H1 (cell line): ENCODE measurements around the gene ALOX5AP. TPM values are rescaled to one million over a fixed set of nuclear protein-coding genes. Genes with fewer than 3 reads are reported as not detected.

Experiments
- CTCF ChIA-PET: fragments of 300-600 bp; sonication (Branson Sonifier 250); formaldehyde crosslinking; loops from one replicate; lab custom pipeline; 2021; ENCODE audit not compliant: partially characterized antibody; lab: Charles Lee
- POLR2A ChIA-PET: fragments of 300-600 bp; sonication (Branson Sonifier 250); formaldehyde crosslinking; loops from one replicate; lab custom pipeline; 2021; ENCODE audit warnings: inconsistent platforms; ENCODE audit not compliant: partially characterized antibody; lab: Charles Lee
- DNase-seq, 2 experiments: peaks; one replicate each; pipeline versions ENCODE4 v3.0.0 to v3.0.0-alpha.2; 2010 to 2022; ENCODE audit warnings: low spot score in 2 of 2, low read depth in 1 of 2, mixed read lengths in 1 of 2
- FAIRE-seq: peaks from 2 replicates; lab custom pipeline; 2011; peaks lifted over from hg19 to GRCh38; lab: Jason Lieb, UNC
- H2AFZ ChIP-seq: 2 replicates; pipeline ENCODE4 v1.8.1; 2012; ENCODE audit warnings: low read length, inconsistent platforms
- H2AK5ac ChIP-seq: 2 replicates; pipeline ENCODE4 v1.6.1; 2013; ENCODE audit warnings: low read depth, low read length
- H2BK120ac ChIP-seq: replicated peaks from 2 replicates; pipeline ENCODE3; 2013; ENCODE audit warnings: low read depth, low read length, inconsistent platforms
- H2BK12ac ChIP-seq: 2 replicates; pipeline ENCODE4 v1.6.1; 2013; ENCODE audit warnings: low read depth, low read length
- H2BK15ac ChIP-seq: 2 replicates; pipeline ENCODE4 v1.6.1; 2013; ENCODE audit warnings: low read length
- H2BK20ac ChIP-seq: 2 replicates; pipeline ENCODE4 v1.6.1; 2013; ENCODE audit warnings: low read length
- H2BK5ac ChIP-seq: 2 replicates; pipeline ENCODE4 v1.6.1; 2013; ENCODE audit warnings: low read depth, low read length
- H3K14ac ChIP-seq: 2 replicates; pipeline ENCODE4 v1.6.1; 2013; ENCODE audit warnings: inconsistent platforms; ENCODE audit not compliant: insufficient read length
- H3K18ac ChIP-seq: 2 replicates; pipeline ENCODE4 v1.6.1; 2013; ENCODE audit warnings: low read length; ENCODE audit errors: extremely low read depth
- H3K23ac ChIP-seq: 2 replicates; pipeline ENCODE4 v1.6.1; 2013; ENCODE audit warnings: inconsistent platforms; ENCODE audit not compliant: insufficient read length
- H3K23me2 ChIP-seq: 2 replicates; pipeline ENCODE4 v1.6.1; 2013; ENCODE audit warnings: low read depth, low read length
- H3K27ac ChIP-seq: 2 replicates; pipeline ENCODE4 v1.6.1; 2011; ENCODE audit warnings: low read depth, low read length, inconsistent platforms
- H3K27me3 ChIP-seq, 4 experiments: replicated peaks in 1 of 4; 1 replicate in 1 of 4; 2 replicates in 3 of 4; pipeline versions ENCODE4 v1.6.1 to v1.8.1; 2011 to 2013; ENCODE audit warnings: low read length in 3 of 4, mild to moderate bottlenecking in 3 of 4, inconsistent platforms in 2 of 4, mixed read lengths in 2 of 4, moderate library complexity in 1 of 4; ENCODE audit not compliant: control insufficient read depth in 3 of 4, insufficient read depth in 3 of 4; ENCODE audit errors: extremely low read depth in 1 of 4
- H3K36me3 ChIP-seq, 4 experiments: 2 replicates each; pipeline versions ENCODE4 v1.6.1 to v1.8.1; 2011 to 2013; ENCODE audit warnings: mild to moderate bottlenecking in 4 of 4, low read length in 3 of 4, moderate library complexity in 2 of 4, control low read depth in 1 of 4, inconsistent platforms in 1 of 4; ENCODE audit not compliant: insufficient read depth in 4 of 4, control insufficient read depth in 2 of 4
- H3K4ac ChIP-seq: replicated peaks from 2 replicates; pipeline ENCODE3; 2013; ENCODE audit warnings: low read length, low read depth, mixed read lengths, inconsistent platforms; ENCODE audit not compliant: insufficient read length
- H3K4me1 ChIP-seq, 4 experiments: replicated peaks in 1 of 4; 1 replicate in 1 of 4; 2 replicates in 3 of 4; pipeline versions ENCODE4 v1.6.1 to v1.8.1; 2011 to 2013; ENCODE audit warnings: low read length in 3 of 4, inconsistent platforms in 2 of 4, mixed read lengths in 1 of 4; ENCODE audit not compliant: insufficient read depth in 4 of 4, control insufficient read depth in 3 of 4
- H3K4me2 ChIP-seq, 2 experiments: 2 replicates each; pipeline versions ENCODE4 v1.6.1 to v1.8.1; 2011 to 2013; ENCODE audit warnings: low read depth in 2 of 2, low read length in 2 of 2, control low read depth in 1 of 2, inconsistent platforms in 1 of 2, mild to moderate bottlenecking in 1 of 2; ENCODE audit not compliant: insufficient read depth in 1 of 2
- H3K4me3 ChIP-seq, 4 experiments: fragments of 200-600, 300-600 bp in 1 of 4; sonication (generic), shearing (Covaris generic), sonication (Bioruptor Twin) in 1 of 4; 2 replicates each; pipeline versions ENCODE4 v1.5.1 to v1.8.1; 2011 to 2016; ENCODE audit warnings: low read length in 4 of 4, low read depth in 3 of 4, control low read depth in 2 of 4, inconsistent platforms in 2 of 4, mild to moderate bottlenecking in 2 of 4, mixed read lengths in 1 of 4, moderate library complexity in 1 of 4; ENCODE audit not compliant: insufficient read depth in 2 of 4; ENCODE audit errors: extremely low read depth in 1 of 4
- H3K56ac ChIP-seq: replicated peaks from 2 replicates; pipeline ENCODE3; 2013; ENCODE audit warnings: low read depth, mild to moderate bottlenecking, mixed read lengths, low read length, inconsistent platforms; ENCODE audit not compliant: insufficient read length
- H3K79me1 ChIP-seq: 2 replicates; pipeline ENCODE4 v1.6.1; 2013; ENCODE audit warnings: low read depth, low read length, control low read depth
- H3K79me2 ChIP-seq, 2 experiments: 2 replicates each; pipeline versions ENCODE4 v1.6.1 to v1.8.1; 2012 to 2013; ENCODE audit warnings: low read length in 2 of 2, mild to moderate bottlenecking in 2 of 2, inconsistent platforms in 1 of 2; ENCODE audit not compliant: insufficient read depth in 2 of 2, control insufficient read depth in 1 of 2
- H3K9ac ChIP-seq, 4 experiments: replicated peaks in 1 of 4; 1 replicate in 1 of 4; 2 replicates in 3 of 4; pipeline versions ENCODE4 v1.6.1 to v1.8.1; 2011 to 2013; ENCODE audit warnings: low read depth in 3 of 4, low read length in 3 of 4, control low read depth in 2 of 4, mild to moderate bottlenecking in 2 of 4, moderate library complexity in 2 of 4, inconsistent platforms in 1 of 4; ENCODE audit errors: extremely low read depth in 1 of 4
- H3K9me3 ChIP-seq, 2 experiments: 2 replicates each; pipeline versions ENCODE4 v1.6.1 to v1.8.1; 2012 to 2013; ENCODE audit warnings: mild to moderate bottlenecking in 2 of 2, moderate library complexity in 2 of 2, control low read depth in 1 of 2, inconsistent platforms in 1 of 2, low read depth in 1 of 2, low read length in 1 of 2, mixed read lengths in 1 of 2; ENCODE audit not compliant: insufficient read depth in 2 of 2
- H4K20me1 ChIP-seq, 2 experiments: replicated peaks in 1 of 2; 2 replicates each; pipeline versions ENCODE3 to v1.8.1; 2011 to 2013; ENCODE audit warnings: inconsistent platforms in 2 of 2, low read length in 2 of 2, mild to moderate bottlenecking in 1 of 2; ENCODE audit not compliant: insufficient read depth in 2 of 2, control insufficient read depth in 1 of 2
- H4K5ac ChIP-seq: 2 replicates; pipeline ENCODE4 v1.6.1; 2013; ENCODE audit warnings: low read length, low read depth, mixed read lengths, inconsistent platforms; ENCODE audit not compliant: insufficient read length
- H4K8ac ChIP-seq: 2 replicates; pipeline ENCODE4 v1.8.0; 2013; ENCODE audit warnings: mild to moderate bottlenecking, moderate library complexity, low read length, inconsistent platforms; ENCODE audit not compliant: insufficient read depth; ENCODE audit errors: extremely low read depth
- H4K91ac ChIP-seq: replicated peaks from 2 replicates; pipeline ENCODE3; 2013; ENCODE audit warnings: low read length, mixed read lengths, inconsistent platforms; ENCODE audit not compliant: insufficient read length
- BACH1 ChIP-seq: IDR thresholded peaks from 2 replicates; pipeline ENCODE4 v1.6.1; 2012; ENCODE audit warnings: low read length, improper control_type of control experiment
- BRCA1 ChIP-seq: IDR thresholded peaks from 2 replicates; pipeline ENCODE4 v1.6.1; 2012; ENCODE audit warnings: low read depth, low read length, improper control_type of control experiment
- CBX8 ChIP-seq: fragments of 300-800, 300-1000 bp; sonication (generic); IDR thresholded peaks from 2 replicates; pipeline ENCODE4 v1.7.1; 2016; ENCODE audit warnings: low read depth, low read length, borderline replicate concordance
- GABPA ChIP-seq: IDR thresholded peaks from 2 replicates; pipeline ENCODE4 v1.6.1; 2011; ENCODE audit warnings: mild to moderate bottlenecking, low read length, moderate library complexity, borderline replicate concordance; ENCODE audit not compliant: insufficient read depth
- HDAC6 ChIP-seq: IDR thresholded peaks from one replicate; pipeline ENCODE4 v1.7.1; 2012; ENCODE audit warnings: low read depth, mild to moderate bottlenecking, inconsistent platforms, low read length, moderate library complexity
- MAFK ChIP-seq: IDR thresholded peaks from 2 replicates; pipeline ENCODE4 v1.6.1; 2012; ENCODE audit warnings: low read depth, mild to moderate bottlenecking, improper control_type of control experiment, low read length
- POLR2A ChIP-seq, 2 experiments: IDR thresholded peaks; 1 replicate in 1 of 2; 2 replicates in 1 of 2; pipeline ENCODE4 v1.6.1; 2011; ENCODE audit warnings: low read depth in 2 of 2, low read length in 2 of 2, mild to moderate bottlenecking in 2 of 2; ENCODE audit errors: control extremely low read depth in 1 of 2
- SIRT6 ChIP-seq: IDR thresholded peaks from one replicate; pipeline ENCODE4 v1.7.1; 2012; ENCODE audit warnings: low read length, inconsistent platforms
- SP1 ChIP-seq: IDR thresholded peaks from 2 replicates; pipeline ENCODE4 v1.6.1; 2011; ENCODE audit warnings: low read depth, low read length
- WGBS, 2 experiments: shearing (Covaris generic) in 1 of 2; methylation state at CpG; one replicate each; pipeline versions ENCODE4 v1.1.6 to v1.1.7; 2013 to 2015; ENCODE audit warnings: low lambda C conversion rate in 2 of 2, mixed read lengths in 2 of 2, inconsistent platforms in 1 of 2, low coverage in 1 of 2, missing lambda C conversion rate in 1 of 2; ENCODE audit not compliant: insufficient replicate concordance in 2 of 2, insufficient coverage in 1 of 2, insufficient read length in 1 of 2; ENCODE audit errors: extremely low coverage in 1 of 2, missing lambda C conversion rate in 1 of 2; 5-methylcytosine and 5-hydroxymethylcytosine counted together
- polyA plus RNA-seq, 7 experiments: library from polyadenylated mRNA; depleted of rRNA in 3 of 7; stranded (reverse) in 5 of 7; unstranded in 2 of 7; fragments of >200 nt in 5 of 7; fragments of 200-250 nt in 2 of 7; gene quantifications; 1 replicate in 5 of 7; 2 replicates in 1 of 7; 4 replicates in 1 of 7; pipeline versions ENCODE4 v1.2.1 to v1.2.3, GENCODE V29; 2011 to 2013; ENCODE audit warnings: missing spikeins in 2 of 7, mixed read lengths in 2 of 7
- total RNA-seq: library from RNA; stranded (reverse); fragmentation: NEBNext Ultra II Directional; extraction: Animal tissue kit (Norgen Biotek cat#: 25700); gene quantifications from 2 replicates; pipeline ENCODE4 v1.2.1, GENCODE V29; 2021

Gene ALOX5AP
- total and polyA plus RNA-seq, 2 of the 8 experiments (the other 6 are each of a cell fraction or from before 2014, with no cell fraction given), result not detected

GRCh38 chr13:30689752-30690151 lies 45.6 kb upstream of the ALOX5AP start:
- Histone ChIP-seq H3K36me3 (no peaks in the 10 kb centered on the region), H3K27me3 (no peaks in the 10 kb centered on the region), H3K4ac (no peak overlapping the region), H3K4me2 (no peak overlapping the region), H3K18ac (no peak overlapping the region), H4K91ac (no peak overlapping the region), H3K4me1 (no peaks in the 10 kb centered on the region), H2BK120ac (no peak overlapping the region), H2BK12ac (no peak overlapping the region), H2AK5ac (no peak overlapping the region), H3K9me3 (no peaks in the 10 kb centered on the region), H2BK20ac (no peak overlapping the region), H3K27ac (no peak overlapping the region), H3K9ac (no peak overlapping the region), H3K79me2 (no peaks in the 10 kb centered on the region), H3K23me2 (no peaks in the 10 kb centered on the region), H3K79me1 (no peaks in the 10 kb centered on the region), H3K23ac (no peak overlapping the region), H4K20me1 (no peaks in the 10 kb centered on the region), H2BK15ac (no peak overlapping the region), H2BK5ac (no peak overlapping the region), H2AFZ (no peak overlapping the region), H4K5ac (no peak overlapping the region), H4K8ac (peak overlapping the region; percentile 9; the same call in 1 of the 2 replicates), H3K14ac (no peak overlapping the region), H3K4me3 (no peak overlapping the region), H3K56ac (no peak overlapping the region)
- no peak for TF ChIP-seq SIRT6
- no peak for TF ChIP-seq MAFK
- no peak for TF ChIP-seq SP1
- TF ChIP-seq BACH1, result no peak
- TF ChIP-seq GABPA, result no peak
- no peak for TF ChIP-seq CBX8
- TF ChIP-seq HDAC6, result no peak
- no peak for TF ChIP-seq BRCA1
- TF ChIP-seq POLR2A (IDR thresholded peaks at IDR 0.05; ENCODE audit: control extremely low read depth in 1 of 2, low read depth in 2 of 2, low read length in 2 of 2), result no peak
- no peak for DNase-seq
- CTCF ChIA-PET, result interaction anchor here (1.3 kb wide), 1 partner anchor 8 kb away, joined by 5 read pairs; no protein-coding TSS in a partner anchor
- POLR2A ChIA-PET, result no interaction called here
- FAIRE-seq, result no peak
- WGBS, 2 experiments, result 89% methylated on average over 14 of the region's 14 CpGs; no CpG with 5 or more reads in 1 of the 2 experiments
